IMR-90 (cell line): ENCODE data around the gene TMEM62.

Source experiments
- CHD1 ChIP-seq: IDR thresholded peaks from 2 replicates; pipeline ENCODE4 v1.6.1; 2012; ENCODE audit warnings: low read depth, low read length, improper control_type of control experiment
- FOS ChIP-seq: fragments of 150-350 bp; IDR thresholded peaks from 2 replicates; pipeline ENCODE4 v1.6.1; 2016; ENCODE audit warnings: low read depth, low read length
- MAZ ChIP-seq: IDR thresholded peaks from 2 replicates; pipeline ENCODE4 v1.6.1; 2012; ENCODE audit warnings: low read depth, mild to moderate bottlenecking, low read length, improper control_type of control experiment, moderate library complexity, borderline replicate concordance
- MXI1 ChIP-seq: IDR thresholded peaks from 2 replicates; pipeline ENCODE4 v1.6.1; 2012; ENCODE audit warnings: low read depth, mild to moderate bottlenecking, low read length, moderate library complexity, borderline replicate concordance
- POLR2A ChIP-seq: IDR thresholded peaks from 2 replicates; pipeline ENCODE4 v1.6.1; 2012; ENCODE audit warnings: mild to moderate bottlenecking, low read depth, low read length
- RAD21 ChIP-seq: IDR thresholded peaks from 2 replicates; pipeline ENCODE4 v1.6.1; 2012; ENCODE audit warnings: low read length, improper control_type of control experiment
- RCOR1 ChIP-seq: IDR thresholded peaks from 2 replicates; pipeline ENCODE4 v1.6.1; 2012; ENCODE audit warnings: mild to moderate bottlenecking, low read length, improper control_type of control experiment; ENCODE audit not compliant: insufficient replicate concordance
- SMC3 ChIP-seq: fragments of 150-350 bp; IDR thresholded peaks from 2 replicates; pipeline ENCODE4 v1.6.1; 2016; ENCODE audit warnings: low read depth, mild to moderate bottlenecking, antibody characterized with exemption, low read length, moderate library complexity
- TF ChIP-seq, protein P1 (sequence below): conservative IDR thresholded peaks from 2 replicates; pipeline ENCODE4 v1.5.1; 2012; ENCODE audit warnings: mild to moderate bottlenecking, low read depth, low read length, improper control_type of control experiment

DNA sequence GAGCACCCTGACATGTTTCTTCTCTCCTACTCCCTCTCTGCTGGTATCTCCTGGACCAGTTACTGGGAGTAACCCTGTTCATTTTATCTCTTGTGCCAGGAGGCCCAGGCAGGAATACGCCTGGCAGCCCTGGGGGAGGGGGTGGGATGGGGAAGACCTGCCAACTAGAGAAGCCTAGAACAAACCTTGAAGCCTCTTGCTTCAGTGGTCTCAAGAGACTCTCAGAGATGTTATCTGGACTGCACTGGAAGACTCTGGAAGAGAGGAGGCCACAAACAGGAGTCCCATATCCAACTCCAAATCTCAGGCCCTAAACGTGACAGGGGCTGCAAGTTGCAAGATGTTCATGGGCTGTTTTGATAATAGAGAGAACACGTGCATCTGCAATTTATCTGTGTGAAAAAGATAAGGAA, 87.6 kb downstream of the TMEM62 start, which contains the start of gene EPB42:
- TF ChIP-seq FOS = no peak
- TF ChIP-seq POLR2A = no peak
- TF ChIP-seq, protein P1, sequence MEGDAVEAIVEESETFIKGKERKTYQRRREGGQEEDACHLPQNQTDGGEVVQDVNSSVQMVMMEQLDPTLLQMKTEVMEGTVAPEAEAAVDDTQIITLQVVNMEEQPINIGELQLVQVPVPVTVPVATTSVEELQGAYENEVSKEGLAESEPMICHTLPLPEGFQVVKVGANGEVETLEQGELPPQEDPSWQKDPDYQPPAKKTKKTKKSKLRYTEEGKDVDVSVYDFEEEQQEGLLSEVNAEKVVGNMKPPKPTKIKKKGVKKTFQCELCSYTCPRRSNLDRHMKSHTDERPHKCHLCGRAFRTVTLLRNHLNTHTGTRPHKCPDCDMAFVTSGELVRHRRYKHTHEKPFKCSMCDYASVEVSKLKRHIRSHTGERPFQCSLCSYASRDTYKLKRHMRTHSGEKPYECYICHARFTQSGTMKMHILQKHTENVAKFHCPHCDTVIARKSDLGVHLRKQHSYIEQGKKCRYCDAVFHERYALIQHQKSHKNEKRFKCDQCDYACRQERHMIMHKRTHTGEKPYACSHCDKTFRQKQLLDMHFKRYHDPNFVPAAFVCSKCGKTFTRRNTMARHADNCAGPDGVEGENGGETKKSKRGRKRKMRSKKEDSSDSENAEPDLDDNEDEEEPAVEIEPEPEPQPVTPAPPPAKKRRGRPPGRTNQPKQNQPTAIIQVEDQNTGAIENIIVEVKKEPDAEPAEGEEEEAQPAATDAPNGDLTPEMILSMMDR = no peak
- TF ChIP-seq MXI1 = no peak
- TF ChIP-seq MAZ = no peak
- TF ChIP-seq RAD21 = no peak
- TF ChIP-seq CHD1 = no peak
- TF ChIP-seq RCOR1 = no peak
- TF ChIP-seq SMC3 = no peak
